ENCODE results near the gene TBX4.

Gene TBX4

GRCh38 chr17:61452301-61453290 is at the start of gene TBX4:
TSS of gene TBX4 (plus strand) at chr17:61452422. CDS start at chr17:61456491, 4,069 bp downstream.
- no peak for DNase-seq (ENCODE audit: low read depth)

DNA sequence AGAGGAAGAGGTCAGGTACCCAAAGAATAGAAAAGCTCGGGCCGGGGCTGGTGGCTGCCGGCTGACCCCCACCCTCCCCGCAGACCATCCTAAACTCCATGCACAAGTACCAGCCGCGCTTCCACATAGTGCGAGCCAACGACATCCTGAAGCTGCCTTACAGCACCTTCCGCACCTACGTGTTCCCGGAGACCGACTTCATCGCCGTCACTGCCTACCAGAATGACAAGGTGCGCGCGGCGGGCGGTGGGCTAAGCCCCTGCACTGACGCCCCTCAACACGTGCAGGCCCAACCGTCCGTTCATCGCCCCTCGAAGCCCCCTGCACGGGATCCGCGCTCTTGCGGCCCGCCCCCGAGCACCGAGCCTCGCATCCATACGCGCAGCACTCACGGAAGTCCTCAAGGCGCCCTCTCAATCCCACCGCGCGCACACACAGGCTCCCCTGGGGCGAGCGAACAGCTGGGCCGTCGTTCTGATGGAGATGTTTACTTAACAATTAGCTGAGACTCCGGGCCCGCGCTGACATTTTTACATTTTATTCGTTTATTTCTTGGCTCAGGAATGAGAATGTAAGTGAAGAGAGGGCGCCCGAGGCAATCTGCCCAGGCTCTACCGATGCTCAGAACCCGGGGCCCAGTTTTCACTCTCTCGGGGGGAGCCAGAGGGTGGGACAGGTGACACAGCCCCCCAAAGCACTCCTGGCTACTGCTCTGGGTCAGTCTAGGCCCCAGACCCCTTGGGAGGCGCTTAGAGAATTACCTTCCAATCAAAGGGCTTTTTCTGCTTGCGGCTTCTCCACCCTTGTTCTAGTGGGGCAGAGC is 49.0 kb upstream of the TBX4 start:
- DNase-seq (ENCODE audit: low read depth), result no peak

DNA sequence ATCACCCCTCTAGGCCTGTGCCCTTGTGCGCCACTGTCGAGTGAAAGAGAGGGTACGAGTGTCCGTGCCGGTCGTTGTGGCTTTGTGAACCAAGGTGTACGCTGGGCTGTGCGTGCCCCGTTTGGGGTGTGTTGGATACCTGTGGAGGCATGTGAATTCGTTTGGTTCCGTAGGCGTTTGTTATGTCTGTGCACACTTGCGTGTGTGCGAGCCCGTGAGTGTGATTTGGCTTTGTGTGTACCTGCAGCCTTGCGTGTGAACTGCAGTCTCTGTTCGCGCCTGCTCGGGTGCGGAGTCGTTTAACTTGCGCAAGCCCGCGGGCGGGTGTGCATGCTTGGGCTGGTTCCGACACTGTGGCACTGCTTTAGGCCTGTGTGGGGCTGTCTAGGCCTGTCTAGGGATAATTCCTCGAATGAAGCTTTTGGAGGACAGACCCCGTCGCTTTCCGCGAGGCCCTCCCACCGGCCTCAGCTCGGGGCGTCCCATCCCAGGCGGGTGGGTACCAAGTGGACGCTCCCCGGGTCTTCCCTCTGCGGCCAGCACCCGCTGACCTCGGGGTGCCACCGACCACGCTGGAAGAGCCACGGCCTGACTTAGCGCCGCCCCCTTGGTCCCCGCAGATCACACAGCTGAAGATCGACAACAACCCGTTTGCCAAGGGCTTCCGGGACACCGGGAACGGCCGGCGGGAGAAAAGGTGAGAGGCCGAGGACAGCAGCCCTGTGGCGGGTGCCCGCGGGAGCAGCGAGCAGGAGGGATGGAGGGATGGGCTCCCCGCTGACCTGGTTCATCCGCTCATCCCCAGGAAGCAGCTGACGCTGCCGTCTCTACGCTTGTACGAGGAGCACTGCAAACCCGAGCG is 48.2 kb upstream of the TBX4 start:
- no peak for DNase-seq (ENCODE audit: low read depth)

GRCh38 chr17:61404663-61404912 is 47.6 kb upstream of the TBX4 start:
- no peak for DNase-seq (ENCODE audit: low read depth)

- DNase-seq (ENCODE audit: low read depth), result no peak
Measured at GRCh38 chr17:61404913-61405685, 47.1 kb upstream of the TBX4 start.

- no peak for DNase-seq (ENCODE audit: low read depth)
Measured at GRCh38 chr17:61405686-61406536, 46.3 kb upstream of the TBX4 start.

GRCh38 chr17:61406537-61406845 is 45.7 kb upstream of the TBX4 start:
- DNase-seq (ENCODE audit: low read depth), result no peak

DNA sequence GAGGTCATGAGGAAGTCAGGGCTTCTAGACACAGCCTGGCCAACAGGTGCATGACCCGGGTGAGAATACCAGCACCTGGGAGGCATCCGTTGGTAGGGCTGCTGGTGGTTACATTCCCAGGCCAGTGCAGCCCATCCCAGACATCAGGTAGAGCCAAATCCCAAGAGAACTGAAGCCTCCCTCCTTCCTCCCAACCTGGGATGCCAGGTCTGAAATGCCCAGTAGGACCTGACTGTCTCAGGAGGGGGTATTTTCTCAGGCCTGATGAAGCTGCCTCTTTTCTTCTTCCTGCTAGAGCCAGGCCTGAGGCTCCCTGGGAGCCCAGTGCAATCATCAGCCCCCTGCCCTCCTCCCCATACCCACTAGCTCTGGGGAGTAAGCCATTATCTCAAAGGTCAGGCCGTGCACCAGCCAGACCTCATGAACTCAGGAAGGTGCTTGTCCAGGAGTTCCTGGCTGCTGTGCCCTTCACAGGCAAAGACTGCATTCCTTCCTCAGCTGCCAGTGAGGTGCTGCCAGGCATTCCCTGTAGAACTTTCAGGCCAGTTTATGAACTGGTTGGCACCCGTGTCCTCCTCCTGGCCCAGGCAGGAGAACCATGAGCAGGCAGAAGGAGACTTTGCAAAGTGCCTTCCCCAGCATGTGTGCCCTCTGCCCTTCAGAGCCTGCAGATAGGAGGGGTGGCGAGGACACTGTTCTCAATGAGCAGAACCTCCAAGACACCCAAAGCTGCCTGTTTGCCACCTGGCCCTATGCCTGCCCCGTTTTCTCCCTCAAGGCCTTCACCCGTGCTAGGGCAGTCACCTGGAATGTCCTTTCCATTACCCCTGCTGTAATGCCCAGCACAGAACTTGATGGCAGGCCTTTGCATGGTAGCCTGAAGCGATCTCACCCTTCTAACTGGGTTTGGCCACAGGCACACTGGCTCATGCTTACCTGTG is 45.0 kb upstream of the TBX4 start:
- DNase-seq (ENCODE audit: low read depth), result no peak

GRCh38 chr17:61408151-61409041 is 43.8 kb upstream of the TBX4 start:
- DNase-seq (ENCODE audit: low read depth), result no peak

DNA sequence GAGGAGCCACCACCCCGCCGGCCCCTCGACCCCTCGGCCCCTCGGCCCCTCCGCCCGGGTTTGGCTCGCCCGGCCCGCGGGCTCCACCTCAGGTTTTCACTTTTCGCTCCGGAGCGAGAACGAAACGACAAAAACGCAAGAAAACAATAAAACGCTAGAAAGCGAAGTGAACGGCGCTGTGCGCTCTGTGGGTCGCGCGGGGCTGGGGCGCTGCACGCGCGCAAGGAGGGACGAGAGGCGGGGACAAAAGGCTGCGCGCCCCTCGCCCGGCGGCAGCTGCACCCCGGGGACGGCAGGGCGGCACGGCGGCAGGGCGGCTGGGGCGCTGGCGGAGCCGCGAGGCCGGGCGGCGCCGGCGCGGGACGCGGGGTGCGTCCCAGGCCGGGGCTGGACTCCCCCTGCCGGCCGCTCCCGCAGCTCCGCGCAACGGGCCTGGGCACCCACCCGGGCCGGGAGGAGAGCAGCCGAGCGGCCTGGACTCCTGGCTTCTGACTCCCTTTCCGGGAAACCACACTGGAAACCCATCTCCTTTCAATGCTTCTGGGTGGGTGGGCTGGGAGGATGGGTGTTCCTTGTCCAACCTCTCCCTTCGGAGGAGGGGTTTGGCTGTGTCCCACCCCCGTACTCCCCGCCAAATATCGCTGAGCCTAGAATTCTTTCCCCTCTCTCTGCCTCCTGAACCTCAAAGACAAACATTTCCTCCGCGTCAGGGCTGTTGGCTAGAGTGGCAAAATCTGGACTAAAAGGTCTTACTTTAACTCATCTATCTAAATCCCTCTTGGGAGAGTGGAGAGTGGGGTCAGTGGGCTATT is 42.7 kb upstream of the TBX4 start:
- no peak for DNase-seq (ENCODE audit: low read depth)

DNA sequence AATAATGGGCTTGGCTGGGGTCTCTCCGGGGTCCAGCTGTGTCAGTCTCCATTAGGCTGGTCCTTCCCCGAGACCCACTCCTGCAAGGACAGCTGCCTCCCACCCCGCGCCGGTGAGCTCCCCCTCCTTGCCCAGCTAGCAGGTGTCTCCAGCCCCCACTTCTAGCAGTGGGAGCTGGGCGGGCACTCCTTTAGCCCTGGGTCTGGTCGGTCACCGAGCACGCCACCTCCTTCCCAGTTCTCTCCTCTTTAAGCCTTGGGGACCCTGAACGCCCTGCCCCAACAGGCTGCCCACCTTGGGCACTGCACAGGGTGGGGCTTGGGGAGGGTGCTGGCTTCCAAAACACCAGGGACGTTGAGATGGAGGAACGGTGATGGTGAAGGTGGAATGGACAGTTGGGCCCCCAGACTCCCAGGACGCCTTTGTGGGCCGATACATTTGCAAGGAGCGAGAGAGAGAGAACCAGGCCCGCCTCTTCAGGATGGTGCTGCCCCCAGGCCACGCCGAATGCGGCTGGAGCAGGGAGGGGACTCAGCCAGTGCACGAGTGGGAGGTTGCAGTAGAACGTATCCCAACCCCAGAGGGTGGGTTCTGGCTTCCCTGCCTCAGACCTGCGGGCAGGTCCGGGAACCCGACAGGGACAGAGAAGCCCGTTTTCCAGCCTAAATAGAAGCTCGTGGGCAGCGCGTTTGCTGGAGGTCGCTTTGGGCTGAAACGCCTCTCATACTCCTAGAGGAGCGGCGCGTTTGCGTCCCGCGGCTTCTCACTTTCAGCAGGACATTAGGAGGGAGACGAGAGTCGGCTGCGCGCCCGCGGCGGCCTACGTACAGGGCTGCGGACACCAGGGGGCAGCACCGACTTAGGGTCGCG is 41.8 kb upstream of the TBX4 start:
- DNase-seq (ENCODE audit: low read depth), result peak; percentile 60

GRCh38 chr17:61411011-61411260 is 41.3 kb upstream of the TBX4 start:
- DNase-seq (ENCODE audit: low read depth), result no peak

DNA sequence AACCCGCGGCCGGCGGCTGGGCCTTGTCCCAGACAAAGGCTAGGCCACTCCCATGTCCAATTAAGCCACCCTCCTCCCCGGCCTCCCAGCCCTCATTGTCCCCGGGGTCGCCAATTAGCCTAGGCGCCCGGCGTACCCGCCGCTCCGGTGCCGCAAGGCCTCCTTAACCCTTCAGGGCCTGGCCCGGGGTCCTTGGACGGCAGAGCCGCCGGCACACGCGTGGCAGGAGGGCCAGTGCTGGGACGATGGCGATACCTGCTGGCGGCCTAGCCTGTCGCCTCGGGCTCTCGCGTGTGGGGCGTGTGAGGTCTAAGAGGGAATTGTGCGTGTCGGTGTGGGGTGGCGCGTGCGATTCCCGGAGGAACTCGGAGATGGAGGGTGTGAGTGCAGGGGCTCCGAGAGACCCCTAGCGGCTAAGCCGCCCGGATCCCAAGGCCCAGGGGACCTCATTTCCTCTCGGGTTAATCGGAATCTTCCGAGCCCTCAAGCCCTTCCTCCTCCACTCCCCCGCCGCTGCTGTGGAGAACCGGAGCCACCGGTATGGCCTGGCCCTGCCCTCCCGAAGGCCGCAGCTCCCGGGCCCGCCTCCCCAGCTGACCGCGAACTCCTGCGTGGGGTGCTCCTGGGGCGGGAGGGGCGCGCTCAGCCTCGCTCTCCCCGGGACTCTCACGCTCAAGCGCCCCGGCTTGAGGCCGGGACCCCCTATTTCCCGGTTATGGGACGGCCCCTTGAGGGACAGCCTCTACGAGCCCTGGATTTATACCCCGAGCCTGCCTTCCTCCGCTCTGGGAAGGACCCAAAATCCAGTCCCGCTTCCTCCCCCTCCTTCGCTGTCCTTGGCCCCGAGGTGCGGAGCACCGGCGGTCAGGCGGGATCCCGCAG is 40.7 kb upstream of the TBX4 start:
- DNase-seq (ENCODE audit: low read depth), result no peak

GRCh38 chr17:61412143-61412859 is 39.9 kb upstream of the TBX4 start:
- peak; percentile 63 for DNase-seq (ENCODE audit: low read depth)
